HEK293T (cell line): ENCODE measurements around the gene GNAL.
A peak's percentile ranks its signal among the peaks of the same experiment; 100 is the strongest.

ENCODE experiments used
- CTCF ChIA-PET: fragments of 350-600 bp; formaldehyde crosslinking; extraction: SDS; loops from one replicate; lab custom pipeline; 2021; ENCODE audit warnings: antibody characterized with exemption, inconsistent platforms; lab: Yijun Ruan, JAX
- POLR2A ChIA-PET: fragments of 350-600 bp; formaldehyde crosslinking; extraction: SDS; loops from one replicate; lab custom pipeline; 2020; ENCODE audit warnings: antibody characterized with exemption, inconsistent platforms; lab: Yijun Ruan, JAX
- DNase-seq: peaks from one replicate; pipeline ENCODE4 v3.0.0; 2012; ENCODE audit warnings: mixed read lengths; ENCODE audit errors: extremely low spot score
- ARNT ChIP-seq: fragments of 450-650 bp; IDR thresholded peaks from 2 replicates; pipeline ENCODE4 v1.6.1; 2017; ENCODE audit warnings: mild to moderate bottlenecking
- BHLHE40 ChIP-seq: fragments of 450-650 bp; IDR thresholded peaks from 2 replicates; pipeline ENCODE4 v1.6.1; 2016; ENCODE audit warnings: mild to moderate bottlenecking, moderate library complexity, borderline replicate concordance
- CTBP1 ChIP-seq: fragments of 450-650 bp; IDR thresholded peaks from 2 replicates; pipeline ENCODE4 v1.6.1; 2016; ENCODE audit warnings: borderline replicate concordance
- ELF4 ChIP-seq: fragments of 450-650 bp; IDR thresholded peaks from 2 replicates; pipeline ENCODE4 v1.6.1; 2017; ENCODE audit warnings: antibody characterized with exemption
- FOXA1 ChIP-seq: fragments of 450-650 bp; IDR thresholded peaks from 2 replicates; pipeline ENCODE4 v1.6.1; 2016; ENCODE audit warnings: mild to moderate bottlenecking
- FOXK2 ChIP-seq: fragments of 450-650 bp; IDR thresholded peaks from 2 replicates; pipeline ENCODE4 v1.6.1; 2016; ENCODE audit warnings: mild to moderate bottlenecking
- FOXM1 ChIP-seq: fragments of 450-650 bp; IDR thresholded peaks from 2 replicates; pipeline ENCODE4 v1.6.1; 2017; ENCODE audit warnings: mild to moderate bottlenecking, borderline replicate concordance
- HDGF ChIP-seq: fragments of 450-650 bp; IDR thresholded peaks from 2 replicates; pipeline ENCODE4 v1.6.1; 2017; ENCODE audit warnings: antibody characterized with exemption, borderline replicate concordance
- L3MBTL2 ChIP-seq: fragments of 450-650 bp; conservative IDR thresholded peaks from 2 replicates; pipeline ENCODE4 v1.6.1; 2016; ENCODE audit warnings: mild to moderate bottlenecking
- LEF1 ChIP-seq: fragments of 450-650 bp; IDR thresholded peaks from 2 replicates; pipeline ENCODE4 v1.6.1; 2017; ENCODE audit warnings: mild to moderate bottlenecking, borderline replicate concordance
- NFRKB ChIP-seq: fragments of 450-650 bp; IDR thresholded peaks from 2 replicates; pipeline ENCODE4 v1.6.1; 2016; ENCODE audit warnings: mild to moderate bottlenecking, moderate library complexity
- PKNOX1 ChIP-seq: fragments of 450-650 bp; IDR thresholded peaks from 2 replicates; pipeline ENCODE4 v1.6.1; 2016
- SP1 ChIP-seq: fragments of 450-650 bp; IDR thresholded peaks from 2 replicates; pipeline ENCODE4 v1.6.1; 2017
- SUZ12 ChIP-seq: fragments of 450-650 bp; IDR thresholded peaks from 2 replicates; pipeline ENCODE4 v1.6.1; 2016; ENCODE audit warnings: mild to moderate bottlenecking
- TARDBP ChIP-seq: fragments of 450-650 bp; IDR thresholded peaks from 2 replicates; pipeline ENCODE4 v1.6.1; 2016
- ZNF384 ChIP-seq: fragments of 450-650 bp; IDR thresholded peaks from 2 replicates; pipeline ENCODE4 v1.6.1; 2016

The GNAL gene

GRCh38 chr18:11840493-11840892, 151.4 kb downstream of the GNAL start:
- POLR2A ChIA-PET, result interaction anchor here (0.9 kb wide), 1 partner anchor 10 kb away, joined by 3 read pairs; no protein-coding TSS in a partner anchor
- CTCF ChIA-PET, result no interaction called here
- TF ChIP-seq SP1 (no peak), L3MBTL2 (no peak), SUZ12 (no peak), HDGF (no peak), TARDBP (no peak), NFRKB (no peak), CTBP1 (no peak), ARNT (no peak), LEF1 (no peak), FOXK2 (no peak), FOXA1 (no peak), BHLHE40 (no peak), PKNOX1 (no peak), ZNF384 (no peak), FOXM1 (no peak), ELF4 (no peak)
- DNase-seq, result no peak

GRCh38 chr18:11842562-11842961, 153.5 kb downstream of the GNAL start:
- no peak for DNase-seq
- POLR2A ChIA-PET, result no interaction called here
- peak; percentile 61 for TF ChIP-seq PKNOX1
- TF ChIP-seq BHLHE40, result no peak
- no peak for TF ChIP-seq HDGF

GRCh38 chr18:11844436-11844835, 155.4 kb downstream of the GNAL start:
- no peak for DNase-seq
- ChIA-PET POLR2A (no interaction called here), CTCF (no interaction called here)
- TF ChIP-seq PKNOX1 (no peak), ZNF384 (no peak), LEF1 (no peak), FOXK2 (no peak), BHLHE40 (no peak), L3MBTL2 (no peak), HDGF (no peak), SUZ12 (no peak), TARDBP (no peak), FOXM1 (no peak)

More at GRCh38 chr18:11842562-11842961, 153.5 kb downstream of the GNAL start:
- CTCF ChIA-PET, result no interaction called here

GRCh38 chr18:11845654-11846053, 156.6 kb downstream of the GNAL start:
- no peak for DNase-seq
- CTCF ChIA-PET, result no interaction called here
- no peak for TF ChIP-seq NFRKB
- TF ChIP-seq SUZ12, result no peak
- TF ChIP-seq L3MBTL2, result no peak
- no peak for TF ChIP-seq ELF4
- TF ChIP-seq TARDBP, result no peak
- TF ChIP-seq FOXA1, result no peak
- no peak for TF ChIP-seq HDGF
- no peak for TF ChIP-seq FOXK2
- no peak for TF ChIP-seq FOXM1
- POLR2A ChIA-PET, result no interaction called here

GRCh38 chr18:11847811-11848210, 158.7 kb downstream of the GNAL start:
- CTCF ChIA-PET, result no interaction called here

GRCh38 chr18:11849279-11849678, 160.2 kb downstream of the GNAL start:
- ChIA-PET CTCF (no interaction called here), POLR2A (no interaction called here)
- TF ChIP-seq FOXA1 (no peak), ZNF384 (peak; percentile 36; the same call in 1 of the 2 replicates), ELF4 (no peak)
- no peak for DNase-seq

More at GRCh38 chr18:11847811-11848210, 158.7 kb downstream of the GNAL start:
- TF ChIP-seq LEF1 (no peak), FOXA1 (no peak), BHLHE40 (no peak), HDGF (no peak), CTBP1 (no peak)
- DNase-seq, result no peak
- POLR2A ChIA-PET, result no interaction called here
